Uterus (tissue), 2 donors: ENCODE measurements around the gene VAC14.

Experiments
- CTCF ChIP-seq, 4 experiments: fragments of 200-600 bp in 2 of 4; fragments of 450-650 bp in 2 of 4; sonication (generic) in 2 of 4; IDR thresholded peaks; one replicate each; pipeline ENCODE4 v1.5.1; 2016 to 2019; ENCODE audit warnings: antibody characterized with exemption in 4 of 4, mild to moderate bottlenecking in 2 of 4, moderate library complexity in 1 of 4
- POLR2A ChIP-seq, 2 donors: fragments of 450-650 bp; IDR thresholded peaks; one replicate each; pipeline ENCODE4 v1.6.1; 2016; ENCODE audit warnings: antibody characterized with exemption in 2 of 2, mild to moderate bottlenecking in 1 of 2, moderate library complexity in 1 of 2

- TF ChIP-seq CTCF (IDR thresholded peaks at IDR 0.05) (no peak), POLR2A (IDR thresholded peaks at IDR 0.05) (no peak)
Observed at GRCh38 chr16:70696952-70697593, 103.9 kb downstream of the VAC14 start.
